Hypothalamus (tissue), 51 donors: Measurements from ENCODE around the gene EXOC4.
"Not testable (repeated sequence)": the region's sequence is repeated elsewhere in the genome, so short reads cannot be mapped to it uniquely, and the experiment has no call there.

Source experiments
- DNase-seq, 51 donors: peaks; one replicate each; lab custom pipeline; 2025; lab: John Stamatoyannopoulos, UW

Gene EXOC4

GRCh38 chr7:133601617-133602016, 348.7 kb downstream of the EXOC4 start:
- no peak for DNase-seq

GRCh38 chr7:133602291-133602690, 349.4 kb downstream of the EXOC4 start:
- no peak for DNase-seq

- DNase-seq = no peak
These were observed 354.1 kb downstream of the EXOC4 start for GRCh38 chr7:133606991-133607390.

GRCh38 chr7:133609806-133610205, 356.9 kb downstream of the EXOC4 start:
- no peak for DNase-seq

GRCh38 chr7:133611955-133612354, 359.1 kb downstream of the EXOC4 start:
- no peak for DNase-seq

- DNase-seq = no peak
These were observed 360.4 kb downstream of the EXOC4 start for GRCh38 chr7:133613250-133613790.

GRCh38 chr7:133614251-133614650, 361.4 kb downstream of the EXOC4 start:
- DNase-seq = no peak

GRCh38 chr7:133618970-133619369, 366.1 kb downstream of the EXOC4 start:
- DNase-seq = no peak

- DNase-seq = no peak
These were observed 366.6 kb downstream of the EXOC4 start for GRCh38 chr7:133619491-133619890.

GRCh38 chr7:133623721-133624120, 370.8 kb downstream of the EXOC4 start:
- DNase-seq = no peak

GRCh38 chr7:133625046-133625445, 372.2 kb downstream of the EXOC4 start:
- no peak for DNase-seq

GRCh38 chr7:133629701-133630100, 376.8 kb downstream of the EXOC4 start:
- DNase-seq = no peak

GRCh38 chr7:133633055-133633454, 380.2 kb downstream of the EXOC4 start:
- no peak for DNase-seq

- DNase-seq = no peak
These were observed 382.7 kb downstream of the EXOC4 start for GRCh38 chr7:133635541-133635940.

GRCh38 chr7:133638857-133639256, 386.0 kb downstream of the EXOC4 start:
- no peak for DNase-seq

- DNase-seq = no peak
These were observed 388.6 kb downstream of the EXOC4 start for GRCh38 chr7:133641436-133641835.

GRCh38 chr7:133642907-133643306, 390.0 kb downstream of the EXOC4 start:
- DNase-seq = no peak

- not testable (repeated sequence) for DNase-seq
These were observed 390.8 kb downstream of the EXOC4 start for GRCh38 chr7:133643652-133644051.

- DNase-seq = no peak
These were observed 393.1 kb downstream of the EXOC4 start for GRCh38 chr7:133645884-133646391.

- no peak for DNase-seq
These were observed 393.8 kb downstream of the EXOC4 start for GRCh38 chr7:133646472-133647315.

GRCh38 chr7:133649593-133649992, 396.7 kb downstream of the EXOC4 start:
- DNase-seq = no peak

GRCh38 chr7:133650069-133650468, 397.2 kb downstream of the EXOC4 start:
- DNase-seq = no peak
